HepG2 (cell line): Measurements from ENCODE around the gene PDCD11. TPM values are rescaled to one million over a fixed set of nuclear protein-coding genes. Genes with fewer than 3 reads are reported as not detected.

Experiments used
- ATAC-seq: fragments of 200-7000 bp; cut with Tn5 transposase; 3 replicates; pipeline ENCODE4 v1.9.1; 2020; ENCODE audit warnings: mild to moderate bottlenecking, moderate library complexity
- BruUV-seq: library from RNA; stranded (reverse); fragments of 400-500 nt; replicated peaks from 2 replicates; lab custom pipeline; 2021; lab: Mats Ljungman, UMichigan
- CTCF ChIA-PET: fragments of 300-600 bp; formaldehyde crosslinking; extraction: SDS; loops from one replicate; lab custom pipeline; 2021; ENCODE audit warnings: low total read pairs, inconsistent platforms, low intra/inter-chr PET ratio; lab: Yijun Ruan, JAX
- POLR2A ChIA-PET: fragments of 350-600 bp; sonication (Branson Sonifier 250); formaldehyde crosslinking; loops from one replicate; lab custom pipeline; 2020; ENCODE audit warnings: antibody characterized with exemption, inconsistent platforms; lab: Yijun Ruan, JAX
- DNase-seq: peaks from one replicate; pipeline ENCODE4 v3.0.0-alpha.2; 2015; ENCODE audit warnings: low spot score
- FAIRE-seq: peaks from 3 replicates; lab custom pipeline; 2011; peaks lifted over from hg19 to GRCh38; lab: Jason Lieb, UNC
- H2AFZ ChIP-seq: one replicate; pipeline ENCODE4 v1.6.1; 2011; ENCODE audit warnings: low read length, inconsistent platforms
- H3K27ac ChIP-seq: fragments of 300-600 bp; 3 replicates; pipeline ENCODE4 v1.8.0; 2011; ENCODE audit warnings: mixed run types, mild to moderate bottlenecking, mixed read lengths, low read length, inconsistent platforms; ENCODE audit not compliant: insufficient read depth; ENCODE audit errors: extremely low read length
- H3K27me3 ChIP-seq, 2 experiments: fragments of 200-600 bp in 1 of 2; 2 replicates in 1 of 2; 3 replicates in 1 of 2; pipeline versions ENCODE4 v1.6.0 to v1.8.0; 2011; ENCODE audit warnings: low read length in 2 of 2, mild to moderate bottlenecking in 2 of 2, moderate library complexity in 2 of 2, inconsistent platforms in 1 of 2; ENCODE audit not compliant: insufficient read depth in 2 of 2, control insufficient read depth in 1 of 2
- H3K36me3 ChIP-seq, 2 experiments: fragments of 200-600 bp in 1 of 2; replicated peaks in 1 of 2; 2 replicates in 1 of 2; 3 replicates in 1 of 2; pipeline versions ENCODE4 v1.5.1 to v1.8.0; 2011; ENCODE audit warnings: low read length in 2 of 2, inconsistent platforms in 1 of 2; ENCODE audit not compliant: insufficient read depth in 2 of 2, control insufficient read depth in 1 of 2
- H3K4me1 ChIP-seq: 2 replicates; pipeline ENCODE4 v1.5.1; 2012; ENCODE audit warnings: low read length, inconsistent platforms; ENCODE audit not compliant: insufficient read depth
- H3K4me2 ChIP-seq: 2 replicates; pipeline ENCODE4 v1.6.0; 2011; ENCODE audit warnings: low read depth, low read length, inconsistent platforms
- H3K4me3 ChIP-seq, 3 experiments: fragments of 200-600 bp in 1 of 3; sonication (generic), shearing (Covaris generic) in 1 of 3; replicated peaks in 1 of 3; 2 replicates each; pipeline ENCODE4 v1.5.1; 2011 to 2016; ENCODE audit warnings: low read length in 3 of 3, inconsistent platforms in 2 of 3, low read depth in 2 of 3, mild to moderate bottlenecking in 2 of 3, control low read depth in 1 of 3, mixed read lengths in 1 of 3; ENCODE audit not compliant: insufficient read depth in 1 of 3
- H3K79me2 ChIP-seq: one replicate; pipeline ENCODE4 v1.6.1; 2011; ENCODE audit warnings: low read length, inconsistent platforms; ENCODE audit not compliant: insufficient read depth
- H3K9ac ChIP-seq: 2 replicates; pipeline ENCODE4 v1.6.0; 2011; ENCODE audit warnings: mild to moderate bottlenecking, low read depth, low read length, inconsistent platforms; ENCODE audit not compliant: insufficient read depth
- H3K9me3 ChIP-seq: 2 replicates; pipeline ENCODE4 v1.5.1; 2012; ENCODE audit warnings: mild to moderate bottlenecking, low read length
- H4K20me1 ChIP-seq: 2 replicates; pipeline ENCODE4 v1.6.0; 2011; ENCODE audit warnings: inconsistent platforms, mild to moderate bottlenecking, low read length, moderate library complexity; ENCODE audit not compliant: insufficient read depth
- EP300 ChIP-seq, 3 experiments: sonication (generic) in 1 of 3; formaldehyde crosslinking in 1 of 3; IDR thresholded peaks; 2 replicates each; pipeline versions ENCODE4 v1.5.1 to v1.6.1; 2011 to 2020; ENCODE audit warnings: low read depth in 2 of 3, low read length in 2 of 3, borderline replicate concordance in 1 of 3, improper control_type of control experiment in 1 of 3, mild to moderate bottlenecking in 1 of 3, missing genetic modification reagents in 1 of 3, moderate library complexity in 1 of 3
- SOX13 ChIP-seq, 3 experiments: fragments of 450-650 bp in 1 of 3; sonication (generic) in 1 of 3; formaldehyde crosslinking in 1 of 3; IDR thresholded peaks in 2 of 3; conservative IDR thresholded peaks in 1 of 3; 2 replicates each; pipeline versions ENCODE4 v1.5.0 to v1.6.1; 2016 to 2020; ENCODE audit warnings: antibody characterized with exemption in 1 of 3, mild to moderate bottlenecking in 1 of 3, missing compliant biosample characterization in 1 of 3, missing genetic modification reagents in 1 of 3, moderate library complexity in 1 of 3
- SPEN ChIP-seq: sonication (generic); formaldehyde crosslinking; IDR thresholded peaks from 2 replicates; pipeline ENCODE4 v1.5.1; 2020; ENCODE audit warnings: low read depth, mild to moderate bottlenecking, missing genetic modification reagents
- XRCC5 ChIP-seq: fragments of 200-400 bp; formaldehyde crosslinking; optimal IDR thresholded peaks from 2 replicates; pipeline ENCODE3; 2017; ENCODE audit warnings: mild to moderate bottlenecking, low read length
- ZNF101 ChIP-seq: sonication (generic); formaldehyde crosslinking; IDR thresholded peaks from 2 replicates; pipeline ENCODE4 v1.4.0; 2020; ENCODE audit warnings: mild to moderate bottlenecking, low read depth, missing genetic modification reagents, borderline replicate concordance
- ZNF12 ChIP-seq: sonication (generic); formaldehyde crosslinking; IDR thresholded peaks from 2 replicates; pipeline ENCODE4 v1.5.0; 2020; ENCODE audit warnings: missing genetic modification reagents
- ZNF460 ChIP-seq: sonication (generic); formaldehyde crosslinking; IDR thresholded peaks from 2 replicates; pipeline ENCODE4 v1.5.1; 2020; ENCODE audit warnings: missing genetic modification reagents, mild to moderate bottlenecking, borderline replicate concordance
- ZNF570 ChIP-seq: sonication (generic); formaldehyde crosslinking; IDR thresholded peaks from 2 replicates; pipeline ENCODE4 v1.4.0; 2020; ENCODE audit warnings: mild to moderate bottlenecking, missing genetic modification reagents, borderline replicate concordance
- WGBS: methylation state at CpG from one replicate; pipeline ENCODE4 v1.1.6; 2017; ENCODE audit warnings: low lambda C conversion rate; 5-methylcytosine and 5-hydroxymethylcytosine counted together
- in situ Hi-C: cut with HindIII; loops from 2 replicates; pipeline ENCODE4 v1.10.0; 2017; ENCODE audit warnings: low pct_unique_long_range_greater_than_20kb; ENCODE audit not compliant: extremely low pct_ligation_motif_present
- intact Hi-C: fragments of 100-400 bp; cut with micrococcal nuclease; formaldehyde crosslinking; loops from one replicate; pipeline ENCODE4 v1.10.0; 2022; ENCODE audit not compliant: unreplicated experiment
- polyA plus RNA-seq, 8 experiments: library from polyadenylated mRNA; depleted of rRNA in 3 of 8; stranded (reverse) in 7 of 8; unstranded in 1 of 8; fragments of >200 nt; fragmentation: Illumina TruSeq in 4 of 8; extraction: Trizol in 4 of 8; gene quantifications; 2 replicates each; pipeline versions ENCODE4 v1.2.1 to v1.2.3, GENCODE V29; 2011 to 2016; ENCODE audit warnings: low read depth in 4 of 8, missing spikeins in 1 of 8, mixed read lengths in 1 of 8; ENCODE audit not compliant: insufficient read depth in 1 of 8
- total RNA-seq, 5 experiments: library from RNA; depleted of rRNA; stranded (reverse); fragments of >200 nt; fragmentation: Illumina TruSeq; extraction: Trizol; gene quantifications; 2 replicates each; pipeline ENCODE4 v1.2.3, GENCODE V29; 2016; ENCODE audit warnings: low read depth in 1 of 5
- TF ChIP-seq, protein P1 (sequence below): sonication (generic); formaldehyde crosslinking; IDR thresholded peaks from 2 replicates; pipeline ENCODE4 v1.4.0; 2020; ENCODE audit warnings: mild to moderate bottlenecking, low read depth, missing genetic modification reagents

The PDCD11 gene
- total and polyA plus RNA-seq, 2 of the 13 experiments (the other 11 are each of a cell fraction or from before 2014, with no cell fraction given): 12.8 to 52.8 TPM

DNA sequence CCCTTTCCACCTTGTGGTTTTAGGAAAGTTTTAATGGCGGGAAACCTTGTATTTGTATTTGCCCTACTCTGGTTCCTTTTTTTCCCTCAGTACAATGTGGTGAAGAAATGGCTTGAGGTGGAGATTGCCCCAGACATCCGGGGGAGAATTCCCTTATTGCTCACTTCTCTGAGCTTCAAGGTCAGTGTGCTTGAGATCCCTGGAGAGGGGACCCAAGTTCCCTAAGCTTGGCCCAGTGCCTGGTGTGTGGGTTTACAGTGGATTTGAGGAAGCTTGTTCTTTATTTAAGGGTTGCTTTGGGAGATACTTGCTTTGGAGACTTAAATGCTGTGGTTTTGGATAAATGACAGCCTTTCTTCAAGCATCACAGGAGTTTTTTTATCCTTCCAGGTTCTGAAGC, 37.4 kb downstream of the PDCD11 start:
- POLR2A ChIA-PET: no interaction called here
- 96% methylated on average over 2 of the region's 2 CpGs for WGBS

DNA sequence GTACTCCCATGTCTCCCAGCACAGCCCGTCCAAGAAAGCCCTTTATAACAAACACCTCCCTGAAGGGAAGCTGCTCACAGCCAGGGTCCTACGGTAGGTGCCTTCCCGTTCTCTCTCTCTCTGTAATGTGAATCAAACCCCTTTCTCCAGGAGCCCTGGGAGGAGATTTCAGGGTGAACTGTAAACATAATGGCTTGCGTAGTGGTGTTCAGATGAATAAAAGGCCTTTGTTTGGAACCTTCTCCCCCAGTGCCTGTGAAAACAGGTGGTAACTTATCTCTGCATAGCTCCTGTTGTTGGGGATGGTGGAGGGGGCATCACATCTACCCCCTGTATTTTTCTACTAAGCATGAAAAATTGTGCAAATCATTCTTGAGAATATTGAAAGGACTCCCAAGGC, 43.4 kb downstream of the PDCD11 start:
- peaks cover 44 to 85% of the 10 kb centered on the region in 2 experiments for H3K36me3 ChIP-seq
- BruUV-seq: no TSS peak

More for the DNA sequence above, 37.4 kb downstream of the PDCD11 start:
- CTCF ChIA-PET: no interaction called here
- no peaks in the 10 kb centered on the region for H3K79me2 ChIP-seq
- intact Hi-C loops: loop anchor here (5.0 kb wide), 1 partner anchor 53 kb away; no protein-coding TSS in a partner anchor
- H3K4me2 ChIP-seq: no peak overlapping the region
- TF ChIP-seq ZNF101 (CRISPR knock-in tag): no peak
- TF ChIP-seq ZNF12: no peak
- TF ChIP-seq ZNF460 (CRISPR knock-in tag): no peak
- TF ChIP-seq, all 625 proteins: peak for 0
- H3K27ac ChIP-seq: no peak overlapping the region
- peaks cover 32 to 75% of the 10 kb centered on the region in 2 experiments; a peak in 4 of 5 replicates for H3K36me3 ChIP-seq
- H3K9ac ChIP-seq: no peak overlapping the region
- BruUV-seq: no TSS peak
- H3K4me1 ChIP-seq: peaks cover 13% of the 10 kb centered on the region
- H3K27me3 ChIP-seq: no peaks in the 10 kb centered on the region
- no peak overlapping the region for H3K4me3 ChIP-seq
- no peaks in the 10 kb centered on the region for H3K9me3 ChIP-seq
- no peak overlapping the region for H2AFZ ChIP-seq
- no peak for DNase-seq
- in situ Hi-C loops: no loop called here
- no peak for ATAC-seq
- FAIRE-seq: no peak
- no peaks in the 10 kb centered on the region for H4K20me1 ChIP-seq

More for the DNA sequence above, 43.4 kb downstream of the PDCD11 start:
- Histone ChIP-seq H3K4me2 (peak overlapping the region; percentile 35), H3K9me3 (no peaks in the 10 kb centered on the region), H4K20me1 (no peaks in the 10 kb centered on the region), H3K4me1 (peaks cover 21% of the 10 kb centered on the region), H3K4me3 (no peak overlapping the region), H3K9ac (0 out of 2 replicates have a peak overlapping the region, but pooled peaks have one; percentile 18), H3K27me3 (no peaks in the 10 kb centered on the region), H2AFZ (no peak overlapping the region), H3K27ac (no peak overlapping the region), H3K79me2 (no peaks in the 10 kb centered on the region)
- CTCF ChIA-PET: no interaction called here
- FAIRE-seq (peak; percentile 48), DNase-seq (peak; percentile 52), ATAC-seq (peak; percentile 37; the same call in 2 of the 3 replicates)
- TF ChIP-seq SOX13 (IDR thresholded peaks at IDR 0.05) (no peak), SOX13 (CRISPR knock-in tag; conservative IDR thresholded peaks at IDR 0.05 in 1 of 2, IDR thresholded peaks at IDR 0.05 in 1 of 2) (peak in 1 of 2 experiments; percentile 47; a peak in 1 of 4 replicates), SPEN (no peak), ZNF570 (CRISPR knock-in tag) (no peak), XRCC5 (peak; percentile 14), EP300 (IDR thresholded peaks at IDR 0.05; ENCODE audit: low read depth in 2 of 2, low read length in 2 of 2) (0 out of 4 replicates have a peak, but pooled peaks of 1 of the 2 experiments have one; percentile 12), EP300 (CRISPR knock-in tag; IDR thresholded peaks at IDR 0.05; ENCODE audit: borderline replicate concordance) (no peak)
- TF ChIP-seq, protein P1, sequence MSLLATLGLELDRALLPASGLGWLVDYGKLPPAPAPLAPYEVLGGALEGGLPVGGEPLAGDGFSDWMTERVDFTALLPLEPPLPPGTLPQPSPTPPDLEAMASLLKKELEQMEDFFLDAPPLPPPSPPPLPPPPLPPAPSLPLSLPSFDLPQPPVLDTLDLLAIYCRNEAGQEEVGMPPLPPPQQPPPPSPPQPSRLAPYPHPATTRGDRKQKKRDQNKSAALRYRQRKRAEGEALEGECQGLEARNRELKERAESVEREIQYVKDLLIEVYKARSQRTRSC (CRISPR knock-in tag): no peak
- WGBS: 59% methylated on average over 4 of the region's 4 CpGs
- in situ Hi-C loops (no loop called here), intact Hi-C loops (no loop called here)
- POLR2A ChIA-PET: no interaction called here
